NCI-H345 treated with DMSO at 0.1 percent for 48 hours (cell line): Measurements from ENCODE around the gene SPECC1L.

ENCODE experiments used
- DNase-seq: peaks from one replicate; lab custom pipeline; 2025; ENCODE audit not compliant: unreplicated experiment; lab: John Stamatoyannopoulos, UW

The SPECC1L gene

DNA sequence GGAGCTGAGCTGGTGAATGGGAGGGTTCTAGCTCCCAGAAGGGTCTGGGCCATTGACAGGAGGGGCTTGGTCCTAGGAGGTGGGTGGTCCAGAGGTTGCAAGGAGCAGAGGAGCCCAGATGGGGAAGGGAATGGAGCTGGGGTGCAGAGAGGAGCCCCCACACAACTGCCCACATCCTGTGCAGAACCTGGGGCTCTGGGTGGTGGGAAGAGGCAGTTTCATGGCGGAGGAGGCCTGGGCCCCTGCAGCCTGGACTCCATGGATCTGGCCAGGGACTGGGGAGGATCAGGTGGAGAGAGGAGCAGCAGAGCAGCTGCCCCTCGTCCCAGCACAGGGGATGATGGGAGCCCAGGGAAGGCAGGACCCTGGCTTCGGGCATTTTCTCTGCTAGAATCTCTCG lies 155.8 kb downstream of the SPECC1L start:
- DNase-seq = no peak

DNA sequence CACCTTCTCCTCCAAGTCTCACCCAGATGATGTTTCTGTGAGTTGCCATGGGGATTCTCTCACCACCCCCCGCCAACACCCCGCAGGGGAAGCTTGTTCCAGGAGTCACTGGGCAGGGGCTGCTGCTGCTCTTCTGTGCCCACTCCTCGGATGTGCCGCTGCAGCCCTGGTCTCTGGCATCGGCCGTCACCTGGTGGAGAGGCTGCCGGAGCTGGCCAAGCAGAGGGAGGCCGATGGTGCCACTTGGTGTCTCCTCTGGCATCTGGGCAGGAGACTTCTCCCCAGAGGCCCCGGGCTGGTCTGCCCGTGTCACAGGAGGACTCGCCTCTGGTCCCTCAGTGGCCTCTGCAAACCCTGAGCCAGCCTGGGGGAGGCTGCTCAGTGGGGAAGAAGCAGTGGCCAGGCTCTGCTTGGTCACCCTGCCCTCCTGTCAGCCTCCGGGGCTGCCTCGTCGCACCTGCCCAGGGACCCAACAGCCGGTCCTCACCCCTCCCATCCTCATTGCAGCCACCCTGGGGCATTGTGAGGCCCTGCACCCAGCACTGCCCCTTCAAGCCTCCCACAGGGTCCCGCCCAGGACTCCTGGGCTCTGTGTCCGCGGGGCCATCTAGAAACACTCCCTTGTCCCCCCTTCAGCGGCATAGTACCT lies 156.3 kb downstream of the SPECC1L start:
- DNase-seq = no peak

GRCh38 chr22:24427500-24428164 lies 157.0 kb downstream of the SPECC1L start, which contains the start of gene ADORA2A:
TSS of gene ADORA2A (plus strand) at chr22:24427599. CDS start at chr22:24433405, 5,806 bp downstream.
- DNase-seq = no peak

DNA sequence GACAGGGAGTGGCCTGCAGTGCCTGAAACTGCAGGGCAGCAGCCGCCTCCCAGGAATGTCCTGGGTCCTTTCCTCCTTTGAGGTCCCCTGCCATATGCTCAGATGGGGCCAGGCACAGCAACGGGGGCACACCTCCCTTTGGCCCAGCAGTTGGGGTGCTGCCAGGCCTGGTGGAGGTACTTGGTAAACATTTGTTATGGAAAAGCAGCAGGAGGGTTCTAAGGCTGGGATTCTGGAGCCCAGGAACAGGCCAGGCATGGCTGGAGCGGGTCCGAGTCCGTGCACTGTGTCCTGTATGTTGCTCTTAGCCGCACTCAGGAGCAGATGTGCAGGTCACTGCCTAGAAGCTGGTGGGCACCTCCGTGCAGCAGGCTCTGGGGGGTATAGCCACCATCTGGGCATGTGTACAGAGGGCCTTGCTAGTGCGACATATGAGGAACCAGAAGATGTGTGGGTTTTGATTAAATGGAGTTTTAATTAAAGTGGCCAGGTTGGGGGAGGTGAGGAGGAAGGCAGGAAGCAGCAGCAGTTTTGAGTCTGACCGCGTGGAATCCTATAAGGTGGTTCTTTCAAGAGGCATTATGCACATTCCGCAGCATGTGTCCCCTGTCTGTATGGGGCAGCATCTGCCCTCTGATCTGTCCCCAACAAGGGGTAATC lies 158.2 kb downstream of the SPECC1L start:
- no peak for DNase-seq

DNA sequence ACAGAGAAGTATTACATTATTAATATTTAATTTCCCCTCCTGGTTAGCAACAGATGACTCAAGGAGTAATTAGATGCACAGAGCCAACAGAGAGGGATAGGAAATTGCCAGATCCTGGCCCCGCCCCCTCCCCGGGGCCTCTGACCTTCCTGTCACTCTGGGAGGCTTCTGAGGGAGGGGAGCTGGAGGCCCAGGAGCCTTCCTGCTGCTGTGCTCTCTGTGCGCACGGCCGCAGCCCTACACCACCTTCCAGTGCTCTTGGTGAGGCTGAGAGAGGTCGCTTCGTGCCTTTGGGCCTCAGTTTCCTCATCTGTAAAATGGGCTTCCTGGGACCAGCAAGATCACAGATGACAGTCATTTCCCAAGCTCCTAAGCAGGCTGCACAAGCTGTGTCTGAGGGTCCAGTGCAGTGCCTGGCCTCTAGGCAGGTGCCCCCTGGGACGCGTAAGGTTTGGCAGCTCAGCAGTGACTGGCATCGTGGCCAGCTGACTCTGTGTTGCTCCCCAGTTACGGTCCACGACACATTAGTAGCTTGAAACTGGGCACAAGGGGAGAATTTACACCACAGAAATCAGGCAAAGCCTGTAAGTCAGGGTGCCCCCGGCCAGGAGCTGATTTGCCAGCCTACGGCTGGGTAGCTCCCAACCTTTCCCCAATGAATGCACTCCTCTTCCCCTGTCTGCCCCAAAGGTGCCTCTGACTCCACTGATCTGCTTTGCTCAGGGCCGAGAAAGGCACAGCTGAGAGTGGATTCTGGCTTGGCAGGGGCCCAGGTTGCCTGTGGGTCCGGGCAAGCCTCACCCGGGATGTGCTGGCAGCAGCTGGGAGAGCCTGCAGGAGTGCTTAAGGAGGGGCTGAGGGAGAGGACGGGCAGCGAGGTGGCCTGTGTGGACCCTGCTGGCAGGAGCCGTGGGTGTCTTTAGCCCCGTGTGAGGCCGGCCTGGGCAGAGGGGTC lies 159.1 kb downstream of the SPECC1L start:
- no peak for DNase-seq

- no peak for DNase-seq
Measured at GRCh38 chr22:24430431-24431308, 160.0 kb downstream of the SPECC1L start.

DNA sequence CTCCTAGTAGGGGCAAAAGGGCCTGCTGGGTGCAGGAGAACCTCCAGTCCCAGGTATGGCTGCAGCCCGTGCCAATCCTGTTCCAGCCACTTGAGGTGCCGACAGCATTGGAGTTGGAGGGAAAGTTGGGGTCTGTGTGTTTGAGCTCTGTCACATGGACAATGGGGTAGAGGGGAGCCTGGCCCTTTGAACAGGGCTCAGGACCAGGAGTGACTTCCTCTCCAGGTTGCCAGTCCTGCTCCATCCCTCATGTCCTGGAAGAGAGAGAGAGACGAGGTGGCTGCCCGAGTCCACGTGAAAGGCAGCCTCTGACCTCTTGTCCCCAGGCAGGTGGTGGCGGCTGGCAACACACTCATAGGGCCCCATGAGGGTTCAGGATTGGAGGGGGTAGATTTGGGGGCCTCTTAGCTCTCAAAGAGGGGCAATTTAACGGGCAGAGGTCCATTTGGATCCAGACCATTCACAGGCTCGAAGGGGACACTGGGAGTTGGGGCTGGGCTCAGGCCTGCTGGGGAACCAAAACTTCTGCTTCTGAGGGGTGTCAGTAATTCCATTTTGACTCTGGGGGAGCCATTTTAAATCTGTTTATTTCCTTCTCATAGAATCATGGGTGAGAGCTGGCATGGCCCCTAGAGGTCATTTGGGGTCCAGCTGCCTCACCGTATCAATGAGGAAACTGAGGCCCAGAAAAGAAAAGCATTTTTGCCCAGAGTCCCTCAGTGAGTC lies 160.8 kb downstream of the SPECC1L start:
- DNase-seq = no peak

GRCh38 chr22:24432059-24432853 lies 161.6 kb downstream of the SPECC1L start:
- DNase-seq = no peak

- no peak for DNase-seq
Measured at GRCh38 chr22:24433001-24433827, 162.6 kb downstream of the SPECC1L start.

DNA sequence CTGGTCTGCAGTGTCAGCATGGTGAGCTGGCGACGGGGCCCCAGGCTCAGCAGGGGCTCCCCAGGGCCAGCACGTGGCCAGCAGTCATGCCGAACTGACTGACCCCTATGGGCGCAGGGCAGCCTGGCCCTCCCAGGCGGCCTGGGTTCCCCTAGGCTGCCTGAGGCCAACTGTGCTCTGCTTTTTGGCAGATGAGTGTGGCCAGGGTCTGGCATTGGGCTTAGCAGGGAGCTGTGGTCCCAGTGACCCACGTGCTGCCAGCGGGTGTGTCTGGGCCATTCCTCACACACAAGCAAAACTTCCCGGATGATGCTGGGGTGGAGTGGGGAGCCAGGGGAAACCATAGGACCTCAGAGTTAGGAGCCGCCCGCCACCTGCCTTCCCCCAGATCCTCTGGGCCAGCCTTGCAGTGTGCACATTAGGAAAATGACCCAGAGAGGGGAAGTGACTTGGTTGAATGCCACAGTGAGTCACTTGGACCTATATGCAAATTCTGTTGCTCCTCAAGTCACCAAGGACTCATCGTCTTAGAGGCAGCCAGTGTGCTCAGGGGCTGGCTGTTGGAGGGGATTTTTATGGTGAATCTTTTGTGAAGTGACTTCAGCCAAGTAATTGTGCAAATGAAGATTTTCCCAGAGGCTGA lies 163.3 kb downstream of the SPECC1L start:
- DNase-seq = no peak

GRCh38 chr22:24434471-24435322 lies 164.1 kb downstream of the SPECC1L start:
- no peak for DNase-seq

GRCh38 chr22:24435323-24435645 lies 164.7 kb downstream of the SPECC1L start:
- no peak for DNase-seq

GRCh38 chr22:24435861-24436371 lies 165.3 kb downstream of the SPECC1L start:
- no peak for DNase-seq

DNA sequence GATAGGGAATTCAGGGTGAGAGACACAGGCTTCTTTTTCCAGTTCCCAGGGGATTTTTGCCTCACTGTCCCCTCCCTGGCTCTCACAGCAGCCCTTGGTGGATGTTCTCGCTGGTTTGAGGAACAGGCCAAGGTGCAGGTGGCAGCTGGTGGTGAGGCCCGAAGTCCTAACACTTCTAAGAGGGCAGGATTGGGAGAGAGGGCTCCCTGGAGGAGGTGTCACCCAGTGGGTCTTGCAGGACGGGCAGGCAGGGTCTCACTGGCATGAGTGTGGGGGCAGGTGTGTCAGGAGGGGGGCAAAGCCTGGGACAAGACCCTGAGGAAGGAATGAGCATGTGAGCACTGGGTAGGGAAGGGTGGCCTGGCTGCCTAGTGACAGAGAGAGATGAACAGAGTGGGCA lies 165.9 kb downstream of the SPECC1L start:
- no peak for DNase-seq

DNA sequence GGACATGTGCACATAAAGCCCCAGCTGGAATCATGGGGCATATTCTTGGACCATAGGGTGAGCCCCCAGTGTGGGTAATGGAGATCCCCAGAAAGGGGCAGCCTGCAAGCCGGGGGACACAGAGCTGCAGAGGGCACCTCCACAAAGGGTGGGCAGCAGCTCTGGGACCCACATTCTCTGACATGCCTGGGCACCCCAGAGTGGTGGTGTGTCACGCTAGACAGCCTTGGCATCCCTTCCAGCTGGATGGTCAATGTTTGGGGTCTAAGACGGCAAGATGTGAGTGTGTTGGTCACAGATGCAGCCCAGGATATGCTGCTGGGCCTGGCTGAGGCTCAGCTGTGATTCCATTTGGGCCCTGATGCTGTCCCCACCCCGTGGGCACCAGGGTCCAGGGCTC lies 166.5 kb downstream of the SPECC1L start:
- DNase-seq = no peak

GRCh38 chr22:24437741-24438328 lies 167.2 kb downstream of the SPECC1L start:
- no peak for DNase-seq
